AG09309 (cell line): ENCODE measurements around the gene OSBPL5.

Source experiments
- DNase-seq: peaks from one replicate; pipeline ENCODE4 v3.0.0-alpha.2; 2010; ENCODE audit warnings: low read depth
- H3K4me3 ChIP-seq: 2 replicates; pipeline ENCODE4 v1.5.1; 2011; ENCODE audit warnings: mild to moderate bottlenecking, low read depth, low read length, moderate library complexity; ENCODE audit not compliant: control insufficient read depth
- CTCF ChIP-seq: IDR thresholded peaks from 2 replicates; pipeline ENCODE4 v1.5.1; 2011; ENCODE audit warnings: mild to moderate bottlenecking, low read depth, low read length, inconsistent platforms; ENCODE audit not compliant: insufficient read depth, control insufficient read depth; ENCODE audit errors: missing control alignments

OSBPL5 gene

DNA sequence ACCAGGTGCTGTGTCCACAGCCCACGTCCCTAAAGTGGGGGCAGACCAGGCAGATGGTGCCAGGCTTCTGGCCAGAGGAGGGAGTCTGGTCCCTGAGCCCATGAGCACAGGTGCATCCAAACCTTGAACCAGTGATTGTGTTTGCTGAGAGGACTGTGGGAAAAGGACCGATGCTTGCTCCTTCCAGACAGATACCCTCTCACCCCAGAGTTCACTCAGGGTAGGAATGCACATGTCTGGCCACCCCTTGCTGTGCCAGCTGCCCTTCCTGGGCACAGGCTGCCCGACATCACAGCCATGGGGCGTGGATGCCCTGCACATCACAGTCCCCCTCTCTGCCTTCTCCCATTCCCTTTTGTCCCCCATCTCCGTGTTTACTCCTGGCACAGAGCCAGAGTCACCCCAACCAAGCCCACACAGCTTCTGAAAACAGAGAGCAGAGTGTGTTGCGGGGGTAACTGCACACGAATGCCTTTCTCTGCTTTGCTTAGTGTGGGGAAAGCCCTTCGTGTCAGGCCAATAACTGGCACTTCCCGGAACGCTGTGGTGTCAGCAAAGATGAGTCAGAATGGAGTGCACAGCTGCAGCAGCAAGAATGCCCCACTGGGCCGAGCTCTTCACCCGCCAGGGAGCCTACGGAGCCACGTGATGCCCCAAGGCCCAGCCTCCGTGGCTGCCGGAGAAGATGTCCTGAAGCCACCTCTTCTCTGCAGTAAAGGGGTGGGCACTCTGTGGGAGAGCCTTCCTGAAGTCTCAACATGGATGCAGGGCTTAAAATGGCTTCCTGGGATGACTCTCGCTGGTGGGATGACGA lies 115.5 kb downstream of the OSBPL5 start:
- peak overlapping the region; percentile 14 for H3K4me3 ChIP-seq
- peak; percentile 92 for DNase-seq
- TF ChIP-seq CTCF: peak; percentile 64

GRCh38 chr11:3047637-3048036 lies 117.5 kb downstream of the OSBPL5 start:
- no peak for DNase-seq
- no peak for TF ChIP-seq CTCF

DNA sequence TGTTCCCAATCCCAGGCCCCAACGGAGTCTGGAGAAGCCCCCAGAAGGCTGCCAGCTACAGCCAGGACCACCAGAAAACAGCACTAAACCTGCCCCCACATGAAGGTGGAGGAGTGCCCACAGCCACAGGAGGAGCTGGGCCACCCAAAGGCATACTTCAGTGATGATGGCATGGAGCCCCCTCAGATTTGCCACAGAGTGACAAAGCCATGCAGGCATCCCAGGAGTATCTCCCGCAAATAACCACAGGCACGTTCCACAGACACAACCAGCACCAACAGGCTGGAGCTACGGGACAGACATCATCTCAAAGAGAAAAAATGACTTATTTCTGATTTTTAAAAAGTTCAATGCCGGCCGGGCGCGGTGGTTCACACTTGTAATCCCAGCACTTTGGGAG lies 118.5 kb downstream of the OSBPL5 start:
- no peak for DNase-seq
- H3K4me3 ChIP-seq: no peak overlapping the region
- TF ChIP-seq CTCF: no peak

More at GRCh38 chr11:3047637-3048036, 117.5 kb downstream of the OSBPL5 start:
- no peak overlapping the region for H3K4me3 ChIP-seq

DNA sequence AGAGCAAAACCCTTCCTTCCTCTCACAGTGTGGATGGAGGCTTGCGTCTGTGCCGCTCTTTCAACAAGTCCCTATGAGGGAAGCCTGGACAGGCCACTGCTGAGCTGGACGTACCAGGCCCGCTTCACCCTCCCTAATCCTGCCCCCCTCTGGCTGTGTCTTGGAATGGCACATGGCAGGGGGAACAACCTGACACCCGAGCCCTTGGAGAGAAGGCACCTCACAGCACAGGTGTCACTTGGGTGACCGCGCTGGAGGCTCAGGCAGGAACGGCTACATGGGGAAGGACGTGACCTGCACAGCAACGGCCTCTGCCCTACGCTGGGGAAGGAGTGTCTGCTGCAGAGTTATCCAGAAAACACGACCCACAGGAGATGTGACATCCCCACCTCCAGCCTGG lies 118.9 kb downstream of the OSBPL5 start:
- DNase-seq: no peak
- no peak overlapping the region for H3K4me3 ChIP-seq
- TF ChIP-seq CTCF: peak; percentile 34

DNA sequence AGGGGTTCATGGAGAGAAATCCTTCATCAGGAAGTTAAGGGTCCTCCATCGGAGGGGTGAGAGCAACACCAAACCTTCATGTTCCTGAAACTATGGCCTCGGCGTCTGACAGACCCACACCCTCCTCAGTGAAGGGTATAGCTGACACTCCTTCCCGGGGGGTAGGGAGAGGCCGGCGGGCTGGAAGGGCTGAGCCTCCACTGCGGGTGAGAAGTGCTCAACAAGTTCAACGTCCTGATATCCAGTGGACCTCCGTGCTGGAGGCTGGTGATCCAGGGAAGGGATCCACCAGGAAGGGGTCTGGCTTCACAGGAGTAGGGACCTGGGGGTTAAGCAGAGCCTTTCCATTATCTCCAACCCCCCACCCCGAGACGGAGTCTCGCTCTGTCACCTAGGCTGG lies 120.2 kb downstream of the OSBPL5 start:
- no peak for TF ChIP-seq CTCF
- no peak for DNase-seq
- H3K4me3 ChIP-seq: no peak overlapping the region

- DNase-seq: no peak
- no peak overlapping the region for H3K4me3 ChIP-seq
- no peak for TF ChIP-seq CTCF
Measured at GRCh38 chr11:3044004-3044403, 121.1 kb downstream of the OSBPL5 start.
